Measurements from ENCODE around the gene PGLYRP4.

GRCh38 chr1:153364766-153365666 lies 16.4 kb upstream of the PGLYRP4 start:
- no peak for TF ChIP-seq ZBTB33 (IDR thresholded peaks at IDR 0.05)
- no peak for TF ChIP-seq CTCF (IDR thresholded peaks at IDR 0.05; ENCODE audit: low read depth, low read length, missing input control)
- no peak for TF ChIP-seq REST (IDR thresholded peaks at IDR 0.05)
- TF ChIP-seq JUND (IDR thresholded peaks at IDR 0.05), result no peak
- TF ChIP-seq YY1 (IDR thresholded peaks at IDR 0.05), result no peak
- no peak for TF ChIP-seq FOXA1 (IDR thresholded peaks at IDR 0.05)
- TF ChIP-seq TAF1 (conservative IDR thresholded peaks at IDR 0.05), result no peak

Measured in liver (tissue), 3 donors.